Measurements from ENCODE around the gene CNN3.

GRCh38 chr1:94958081-94958480 lies 31.2 kb upstream of the CNN3 start:
- TF ChIP-seq POLR2A (IDR thresholded peaks at IDR 0.05; ENCODE audit: low read length) (no peak), GATA1 (IDR thresholded peaks at IDR 0.05; ENCODE audit: low read depth, low read length) (no peak)

Data from erythroblast (primary cell).